KBM-7 (cell line): ENCODE data around the gene RPLP2.

Experiments used
- DNase-seq: peaks from one replicate; pipeline ENCODE4 v3.0.0-alpha.2; 2015
- in situ Hi-C: fragments of 300-500 bp; cut with MboI; formaldehyde crosslinking; loops from 2 replicates; pipeline ENCODE4 v1.14.3; 2020; ENCODE audit warnings: low sequenced_read_pairs, low pct_unique_long_range_greater_than_20kb, mixed read lengths

Gene RPLP2

DNA sequence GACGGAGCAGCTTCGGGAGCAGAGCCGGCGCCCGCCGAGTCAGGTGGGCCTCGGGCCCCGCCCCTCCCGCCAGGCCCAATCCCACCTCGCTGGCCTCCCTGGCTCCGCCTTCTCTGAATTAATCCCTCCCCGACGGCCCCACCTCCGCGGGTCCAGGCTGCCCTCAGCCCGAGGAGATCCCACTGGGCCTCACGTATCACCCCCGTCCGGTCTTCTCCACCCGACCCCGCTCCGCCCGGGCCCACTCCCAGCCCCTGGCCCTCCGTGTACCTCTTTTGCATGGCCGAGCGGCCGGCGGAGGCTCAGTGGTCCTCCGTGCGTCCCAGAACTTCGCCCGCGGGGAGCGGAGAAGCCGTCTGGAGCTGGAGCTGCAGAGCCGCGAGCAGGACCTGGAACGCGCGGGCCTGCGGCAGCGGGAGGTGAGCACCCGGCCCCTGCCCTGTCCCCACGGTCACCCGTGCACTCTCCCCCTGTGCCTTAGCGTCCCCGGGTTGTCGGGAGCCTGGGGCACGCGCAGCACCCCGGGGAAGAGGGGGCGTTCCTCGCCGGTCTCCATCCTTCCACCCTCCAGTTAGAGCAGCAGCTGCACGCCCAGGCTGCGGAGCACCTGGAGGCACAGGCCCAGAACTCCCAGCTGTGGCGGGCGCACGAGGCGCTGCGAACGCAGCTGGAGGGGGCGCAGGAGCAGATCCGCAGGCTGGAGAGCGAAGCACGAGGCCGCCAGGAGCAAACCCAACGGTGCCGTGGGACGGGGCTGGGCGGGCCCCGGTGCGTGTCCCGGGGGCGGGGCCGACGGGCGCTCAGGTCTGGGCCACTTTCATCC, 20.7 kb downstream of the RPLP2 start:
- DNase-seq, result no peak
- in situ Hi-C loops, result no loop called here

DNA sequence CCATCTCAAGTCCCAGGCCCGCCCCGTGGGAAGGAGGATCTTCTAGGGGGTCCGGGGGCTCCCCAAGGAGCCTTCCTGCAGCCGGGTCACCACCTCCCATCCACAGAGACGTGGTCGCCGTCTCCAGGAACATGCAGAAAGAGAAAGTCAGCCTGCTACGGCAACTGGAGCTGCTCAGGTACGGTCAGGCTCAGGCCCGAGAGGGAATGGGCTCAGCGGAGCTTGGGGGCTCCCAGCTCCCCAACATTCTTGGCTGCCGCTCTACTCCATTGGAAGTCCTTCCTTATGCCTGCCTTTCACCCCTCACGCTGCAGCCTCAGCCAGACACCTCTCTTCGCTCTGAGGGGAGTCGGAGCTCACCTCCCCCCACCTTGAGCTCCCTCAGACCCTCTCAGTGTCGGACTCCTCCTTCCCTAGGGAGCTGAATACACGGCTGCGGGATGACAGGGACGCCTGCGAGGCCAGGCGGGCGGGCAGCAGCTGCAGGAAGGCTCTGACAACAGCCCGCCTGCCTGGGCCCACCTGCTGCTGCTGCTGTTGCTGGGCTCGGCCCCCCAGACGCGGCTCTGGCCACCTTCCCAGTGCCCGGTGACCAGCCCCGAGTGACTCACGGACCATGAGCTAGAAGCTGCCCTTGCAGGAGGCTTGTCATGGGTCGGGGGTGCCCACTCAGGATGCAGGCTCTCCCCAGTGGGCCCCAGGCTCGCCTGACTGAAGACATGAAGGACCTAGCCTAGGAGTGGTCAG, 21.5 kb downstream of the RPLP2 start:
- no peak for DNase-seq
- in situ Hi-C loops, result no loop called here

DNA sequence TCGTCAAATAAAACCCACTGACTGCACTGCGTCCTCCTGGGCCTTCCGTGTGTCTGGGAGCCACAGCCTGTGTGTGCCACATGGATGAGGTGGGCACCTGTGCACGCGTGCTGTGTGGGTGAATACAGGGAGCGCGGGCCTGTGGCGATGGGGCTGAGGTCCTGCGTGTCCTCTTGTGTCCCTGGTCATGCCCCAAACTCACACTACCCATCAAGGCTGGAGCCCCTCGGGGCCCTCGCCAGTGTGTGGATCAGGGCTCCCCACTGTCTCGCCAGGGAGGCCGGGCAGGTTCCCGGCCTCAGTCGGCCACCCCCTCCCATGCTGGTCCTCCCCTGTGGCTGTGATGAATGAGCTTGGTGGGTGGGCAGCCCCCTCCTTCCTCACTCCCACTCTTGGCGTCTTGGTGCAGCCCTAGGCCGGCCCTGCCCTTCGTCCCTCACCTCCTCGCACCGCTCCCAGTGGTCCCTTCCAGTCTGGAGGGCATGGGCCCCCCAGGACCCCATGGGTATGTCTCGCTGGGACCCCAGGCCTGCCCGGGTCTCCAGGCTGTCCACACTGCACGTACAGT, 22.3 kb downstream of the RPLP2 start:
- in situ Hi-C loops, result no loop called here
- DNase-seq, result no peak

DNA sequence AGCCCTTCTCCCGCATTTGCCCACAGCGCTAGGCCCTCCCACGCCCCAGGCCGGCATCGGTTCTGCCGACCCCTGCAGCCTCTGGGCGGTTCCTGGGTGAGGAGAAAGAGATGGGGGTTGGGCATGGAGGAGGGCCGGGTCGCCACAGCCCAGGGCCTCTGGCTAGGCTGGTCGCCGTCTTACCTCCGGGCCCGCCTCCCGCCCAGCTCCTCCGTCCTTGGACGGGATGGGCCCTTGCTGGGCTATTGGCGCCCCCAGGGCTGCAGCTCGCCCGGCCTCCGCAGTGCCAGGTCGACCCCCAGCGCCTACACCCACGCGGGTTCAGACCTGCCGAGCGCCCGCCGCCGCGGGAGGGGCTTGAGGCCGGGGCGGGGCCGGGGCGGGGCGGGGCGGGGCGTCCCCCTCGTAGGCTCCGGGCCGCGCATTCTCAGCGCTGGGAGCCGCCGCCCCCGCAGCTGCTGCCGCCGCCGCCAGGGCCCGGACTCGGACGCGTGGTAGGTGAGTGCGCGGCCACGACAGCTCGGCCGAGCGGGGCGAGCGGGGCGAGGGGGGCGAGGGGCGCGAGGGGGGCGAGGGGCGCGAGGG, 22.9 kb downstream of the RPLP2 start, which contains the start of gene CD151:
CD151 (plus strand) TSS at position 424 of the 585 bp plus-strand sequence. CDS start 3,118 bp downstream, outside the sequence.
- peak; percentile 59 for DNase-seq
- in situ Hi-C loops, result no loop called here

DNA sequence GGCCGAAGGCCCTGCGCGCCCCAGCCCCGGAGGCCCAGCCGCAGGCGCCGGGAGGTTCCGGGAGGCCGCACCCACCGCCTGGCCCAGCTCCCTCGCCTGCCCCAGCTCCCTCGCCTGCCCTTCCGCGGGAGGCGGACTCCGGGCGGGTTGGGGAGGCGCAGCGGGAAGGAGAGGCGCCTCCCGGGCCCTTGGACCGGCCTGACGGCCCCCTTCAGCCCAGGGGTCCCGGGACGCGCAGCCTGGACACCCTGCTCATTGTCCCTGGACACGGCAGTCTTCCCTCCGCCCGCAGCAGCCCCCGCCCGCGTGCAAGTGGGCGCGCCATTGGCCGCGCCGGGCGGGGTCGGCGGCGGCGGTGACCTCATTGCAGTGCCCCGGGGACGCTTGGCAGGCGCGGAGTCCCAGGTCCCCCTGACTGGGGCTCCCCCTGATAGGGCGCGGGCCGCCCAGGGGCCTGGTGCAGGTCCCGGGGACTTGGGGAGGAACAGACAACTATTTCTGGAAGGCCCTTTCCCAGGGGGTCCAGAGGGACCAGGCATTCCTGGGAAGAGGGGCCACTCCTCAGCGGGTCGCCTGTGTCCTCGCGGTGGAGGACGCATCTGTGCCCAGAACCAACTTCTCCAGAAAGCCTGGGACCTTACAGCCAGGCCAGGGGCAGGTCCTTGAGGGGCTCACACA, 23.5 kb downstream of the RPLP2 start:
- in situ Hi-C loops, result no loop called here
- DNase-seq, result peak; percentile 56

DNA sequence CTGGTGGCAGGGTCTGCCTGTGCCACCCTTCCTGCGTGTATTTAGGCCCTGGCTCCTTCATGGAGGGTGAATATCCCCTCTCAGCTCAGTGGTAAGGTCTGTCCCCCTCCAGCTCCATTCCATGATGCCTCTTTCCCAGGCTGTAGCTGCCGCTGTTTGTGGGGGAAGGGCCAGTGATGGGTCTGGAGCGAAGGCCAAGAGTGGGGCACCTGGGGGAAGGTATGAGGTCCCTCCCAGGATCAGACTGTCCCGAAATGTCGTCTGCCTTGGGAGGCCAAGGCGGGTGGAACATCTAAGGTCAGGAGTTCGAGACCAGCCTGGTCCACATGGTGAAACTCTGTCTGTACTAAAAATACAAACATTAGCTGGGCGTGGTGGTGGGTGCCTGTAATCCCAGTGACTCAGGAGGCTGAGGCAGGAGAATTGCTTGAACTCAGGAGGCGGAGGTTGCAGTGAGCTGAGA, 24.1 kb downstream of the RPLP2 start:
- DNase-seq, result no peak
- in situ Hi-C loops, result no loop called here

DNA sequence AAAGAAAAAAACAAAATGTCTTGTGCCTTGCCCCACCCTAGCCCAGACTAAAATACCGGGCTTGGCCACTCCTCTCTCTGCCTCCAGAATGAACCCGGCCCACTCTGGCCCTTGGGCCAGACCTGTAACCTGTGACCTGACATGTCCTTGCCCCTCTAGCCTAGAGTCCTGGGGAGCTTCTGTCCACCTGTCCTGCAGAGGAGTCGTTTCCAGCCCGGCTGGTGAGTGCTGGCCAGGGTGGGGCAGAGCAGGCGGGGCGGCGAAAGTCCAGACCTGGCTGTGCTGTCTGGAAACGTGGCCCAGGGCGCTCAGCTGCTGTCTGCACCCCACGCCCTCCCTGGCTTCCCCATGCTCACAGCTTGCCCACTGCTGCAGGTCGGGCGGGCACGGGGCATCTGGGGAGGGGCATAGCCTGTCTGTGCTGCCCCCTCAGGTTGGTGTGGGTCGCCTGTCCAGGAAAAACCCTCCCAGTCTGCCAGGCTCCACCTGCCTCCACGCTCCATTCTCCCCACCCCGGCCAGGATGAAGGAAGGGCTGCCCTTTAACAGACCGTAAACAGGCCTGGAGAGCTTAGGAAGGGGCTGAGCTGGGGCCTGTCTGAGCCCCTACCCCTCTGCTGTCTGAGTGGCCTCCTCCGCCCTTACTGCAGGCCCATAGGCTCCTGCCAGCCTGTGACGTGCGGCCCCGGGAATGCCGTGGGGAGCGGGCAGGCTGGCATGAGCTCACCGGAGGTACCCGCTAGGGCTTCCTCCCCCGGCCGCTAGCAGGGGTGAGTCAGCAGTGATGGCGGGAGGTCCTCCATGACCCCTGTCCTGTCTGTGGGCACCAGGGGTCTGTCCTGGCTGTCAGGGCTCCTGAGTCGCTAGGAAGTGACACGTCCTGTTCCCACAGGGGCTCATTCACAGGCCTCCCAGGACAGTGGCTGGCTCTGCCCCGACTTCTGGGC, 24.9 kb downstream of the RPLP2 start:
- in situ Hi-C loops, result no loop called here
- DNase-seq, result no peak

DNA sequence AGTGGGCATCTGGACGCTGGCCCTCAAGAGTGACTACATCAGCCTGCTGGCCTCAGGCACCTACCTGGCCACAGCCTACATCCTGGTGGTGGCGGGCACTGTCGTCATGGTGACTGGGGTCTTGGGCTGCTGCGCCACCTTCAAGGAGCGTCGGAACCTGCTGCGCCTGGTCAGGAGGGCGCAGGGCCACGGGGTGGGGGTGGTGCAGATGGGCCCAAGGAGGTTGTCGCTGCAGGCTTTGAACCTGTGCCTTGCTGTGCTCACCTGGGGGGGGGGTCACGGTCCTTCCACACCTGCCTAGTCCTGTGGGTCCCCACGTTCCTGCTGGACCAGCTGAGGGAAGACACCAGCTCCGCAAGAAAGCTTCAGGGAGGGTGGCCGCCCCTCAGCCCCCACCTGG, 26.5 kb downstream of the RPLP2 start:
- in situ Hi-C loops, result no loop called here
- no peak for DNase-seq

DNA sequence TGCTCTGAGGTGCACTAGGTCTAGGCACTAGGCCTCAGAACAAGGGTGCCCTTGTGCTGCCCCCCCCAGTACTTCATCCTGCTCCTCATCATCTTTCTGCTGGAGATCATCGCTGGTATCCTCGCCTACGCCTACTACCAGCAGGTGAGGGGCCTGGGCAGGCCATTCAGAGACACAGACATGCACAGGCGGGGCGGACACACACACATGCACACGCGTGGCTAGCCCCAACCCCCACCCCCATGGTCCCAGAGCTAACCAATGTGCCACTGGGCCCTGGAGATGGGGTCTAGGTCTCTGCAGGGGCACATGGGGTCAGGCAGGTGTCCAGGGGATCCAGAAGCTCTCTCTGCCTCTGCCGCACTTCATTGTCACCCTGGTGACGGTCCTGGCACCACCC, 26.9 kb downstream of the RPLP2 start:
- no peak for DNase-seq
- in situ Hi-C loops, result no loop called here

DNA sequence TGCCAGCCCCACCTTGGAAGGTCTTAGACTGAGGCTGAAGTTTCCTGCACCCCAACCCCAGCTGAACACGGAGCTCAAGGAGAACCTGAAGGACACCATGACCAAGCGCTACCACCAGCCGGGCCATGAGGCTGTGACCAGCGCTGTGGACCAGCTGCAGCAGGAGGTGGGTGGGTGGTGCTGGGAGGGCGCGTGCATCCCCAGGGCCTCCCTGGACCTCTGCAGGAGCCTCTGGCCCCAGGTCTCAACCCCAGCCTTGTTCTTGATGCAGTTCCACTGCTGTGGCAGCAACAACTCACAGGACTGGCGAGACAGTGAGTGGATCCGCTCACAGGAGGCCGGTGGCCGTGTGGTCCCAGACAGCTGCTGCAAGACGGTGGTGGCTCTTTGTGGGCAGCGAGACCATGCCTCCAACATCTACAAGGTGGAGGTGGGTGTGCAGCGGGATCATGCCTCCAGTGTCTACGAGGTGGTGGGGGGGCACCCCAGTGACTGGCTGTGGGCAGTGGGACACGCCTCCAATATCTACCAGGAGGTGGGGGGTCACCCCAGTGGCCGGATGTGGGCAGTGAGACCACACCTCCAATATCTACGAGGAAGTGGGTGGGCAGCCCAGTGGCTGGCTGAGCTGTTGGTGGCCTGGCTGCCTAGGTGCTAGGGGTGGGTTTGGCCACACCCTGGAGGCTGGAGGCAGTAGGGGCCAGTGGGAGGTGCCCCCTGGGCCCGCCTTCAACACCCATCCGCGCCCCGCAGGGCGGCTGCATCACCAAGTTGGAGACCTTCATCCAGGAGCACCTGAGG, 27.6 kb downstream of the RPLP2 start:
- in situ Hi-C loops, result no loop called here
- no peak for DNase-seq

DNA sequence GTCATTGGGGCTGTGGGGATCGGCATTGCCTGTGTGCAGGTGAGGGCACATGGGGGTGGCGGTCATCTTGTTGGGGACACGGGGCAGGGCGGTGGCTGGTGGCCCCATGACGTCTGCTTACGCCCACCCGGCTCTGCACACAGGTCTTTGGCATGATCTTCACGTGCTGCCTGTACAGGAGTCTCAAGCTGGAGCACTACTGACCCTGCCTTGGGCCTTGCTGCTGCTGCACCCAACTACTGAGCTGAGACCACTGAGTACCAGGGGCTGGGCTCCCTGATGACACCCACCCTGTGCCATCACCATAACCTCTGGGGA, 28.2 kb downstream of the RPLP2 start:
- no peak for DNase-seq
- in situ Hi-C loops, result no loop called here

DNA sequence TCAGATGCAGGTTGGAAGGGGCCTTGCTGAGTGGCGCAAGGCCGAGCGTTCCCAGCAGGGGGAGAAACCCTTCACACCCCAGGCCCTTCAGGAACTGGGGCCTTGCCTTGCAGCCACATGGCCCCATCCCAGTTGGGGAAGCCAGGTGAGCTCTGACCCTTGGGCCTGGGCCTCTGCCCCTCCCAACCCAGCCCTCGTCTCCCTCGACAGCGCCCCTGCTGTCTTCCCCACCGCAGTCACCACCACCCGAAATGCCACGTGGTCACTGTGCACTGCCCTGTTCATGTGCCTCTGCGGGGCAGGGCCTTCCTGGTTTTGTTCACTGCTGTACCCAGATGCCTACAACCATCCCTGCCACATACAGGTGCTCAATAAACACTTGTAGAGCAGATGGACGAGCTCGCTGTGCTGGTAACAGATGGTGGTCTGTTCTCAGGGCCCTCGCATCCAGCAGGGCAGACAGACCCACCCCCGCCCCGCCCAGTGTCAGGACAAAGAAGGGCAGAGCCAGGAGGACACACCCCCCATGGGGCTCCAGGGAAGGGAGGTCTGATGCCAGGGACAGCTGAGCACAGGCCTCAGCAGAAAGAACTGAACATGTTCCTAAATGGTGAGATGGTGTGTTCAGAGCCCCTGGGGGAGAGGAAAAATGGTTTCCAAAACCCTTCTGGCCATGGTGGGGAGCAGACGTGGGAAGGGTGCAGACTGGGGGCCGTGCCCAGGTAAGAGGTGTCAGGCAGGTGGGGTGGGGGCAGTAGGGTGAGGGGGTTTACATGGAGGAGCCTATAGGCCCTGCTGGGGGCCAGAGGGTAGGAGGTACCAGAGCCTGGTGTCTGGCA, 28.9 kb downstream of the RPLP2 start:
- in situ Hi-C loops, result no loop called here
- peak; percentile 47 for DNase-seq

DNA sequence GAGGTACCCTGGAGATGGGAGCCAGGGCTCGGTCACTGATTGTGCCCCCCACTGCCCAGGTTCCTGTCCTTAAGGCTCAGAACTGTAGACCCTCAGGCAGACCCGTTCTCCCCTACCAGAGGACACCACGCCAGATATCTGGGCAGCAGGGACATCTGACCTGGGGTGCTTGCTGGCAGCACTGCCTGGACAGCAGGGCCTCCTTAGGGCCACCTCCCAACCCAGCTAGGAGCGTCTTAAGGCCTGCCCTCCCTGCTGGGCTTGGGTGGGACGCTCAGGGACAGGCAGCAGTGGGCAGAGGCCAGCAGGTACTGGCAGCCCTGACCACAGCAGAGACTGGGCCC, 29.5 kb downstream of the RPLP2 start:
- no peak for DNase-seq
- in situ Hi-C loops, result no loop called here

DNA sequence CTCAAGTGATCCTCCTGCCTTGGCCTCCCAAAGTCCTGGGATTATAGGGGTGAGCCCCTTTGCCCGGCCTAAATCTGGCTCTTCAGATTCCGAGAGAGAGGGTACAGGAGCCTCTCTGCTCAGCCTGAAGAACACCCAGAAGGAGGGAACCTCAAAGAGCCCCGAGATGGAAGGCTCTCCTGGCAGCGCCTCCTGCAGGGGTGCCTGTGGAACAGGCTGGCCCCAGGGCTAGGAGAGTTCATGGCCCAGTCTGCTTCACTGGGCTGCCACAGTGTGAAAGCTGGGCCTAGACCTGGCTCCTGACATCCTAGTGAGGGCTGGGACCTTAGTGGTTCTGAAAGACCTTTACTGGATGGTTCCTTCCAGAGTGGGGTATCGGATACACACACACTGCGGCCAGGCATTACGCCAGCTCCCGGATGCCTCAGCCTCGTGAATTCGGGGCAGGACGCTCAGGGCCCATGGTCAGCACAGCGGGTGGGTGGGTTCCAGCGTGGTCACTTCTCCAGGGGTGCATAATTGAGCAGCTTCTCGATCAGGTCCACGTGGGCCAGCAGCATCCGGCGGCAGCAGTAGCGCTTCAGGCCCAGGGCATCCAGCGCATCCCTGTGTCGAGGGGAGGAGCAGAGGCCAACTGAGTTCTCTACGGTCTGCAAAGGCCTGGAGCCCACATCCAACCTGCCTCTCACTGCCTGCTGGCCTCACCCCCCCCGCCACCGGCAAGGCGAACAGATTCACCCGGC, 30.3 kb downstream of the RPLP2 start:
- in situ Hi-C loops, result no loop called here
- DNase-seq, result no peak

DNA sequence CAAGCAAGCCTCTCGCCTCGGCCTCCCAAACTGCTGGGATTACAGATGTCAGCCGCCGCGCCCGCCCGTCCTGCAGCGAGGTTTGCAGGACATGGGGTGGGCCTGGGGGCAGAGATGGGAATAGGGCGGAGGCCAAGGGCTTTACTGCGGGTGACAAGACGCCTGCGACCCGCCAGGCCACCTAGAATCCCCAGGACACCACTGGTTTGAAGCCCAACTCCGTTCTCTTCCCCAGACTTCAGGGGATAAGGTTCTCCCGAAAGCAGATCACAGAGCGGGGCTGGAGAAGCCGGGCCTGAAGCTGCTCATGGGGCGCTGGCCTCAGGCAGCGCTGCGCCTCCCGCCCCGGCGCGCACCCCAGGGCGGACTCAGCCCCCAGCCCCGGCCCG, 32.2 kb downstream of the RPLP2 start:
- in situ Hi-C loops, result no loop called here
- DNase-seq, result no peak

DNA sequence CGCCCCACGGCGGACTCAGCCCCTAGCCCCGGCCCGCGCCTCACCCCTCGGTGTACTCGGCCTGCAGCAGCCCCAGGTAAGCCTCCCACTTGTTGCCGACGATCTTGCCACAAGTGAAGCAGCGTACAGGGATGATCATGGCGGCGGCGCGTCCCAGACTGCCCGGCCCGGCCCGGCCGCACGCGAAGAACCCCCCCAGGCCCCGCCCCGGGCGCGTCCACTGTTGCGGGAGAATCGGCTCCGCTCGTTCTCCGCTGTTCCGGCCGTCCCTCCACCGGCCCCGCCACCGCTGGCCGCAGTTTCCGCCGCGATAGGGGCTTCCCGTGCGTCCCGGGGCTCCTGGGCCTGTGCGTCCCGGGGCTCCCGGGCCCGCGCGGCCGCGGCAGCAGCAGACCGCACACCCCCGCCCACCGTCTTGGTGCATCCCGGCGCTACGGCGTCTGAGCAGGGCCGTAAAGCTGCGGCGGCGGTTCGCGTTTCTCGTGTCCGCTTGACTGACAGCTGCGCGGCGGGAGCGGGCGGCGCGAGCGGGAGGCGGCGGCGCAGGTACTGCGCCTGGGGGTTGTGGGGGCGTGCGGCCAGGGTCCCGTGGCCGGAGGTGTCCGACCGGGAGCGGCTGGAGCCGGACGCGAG, 32.7 kb downstream of the RPLP2 start, which contains the start of the genes POLR2L and TSPAN4:
POLR2L (minus strand) TSS at position 160 of the 633 bp plus-strand sequence; CDS start at position 139, 21 bp downstream.
TSPAN4 (plus strand) TSS at position 483 of the 633 bp plus-strand sequence. CDS start 7,453 bp downstream, outside the sequence.
- peak; percentile 83 for DNase-seq
- in situ Hi-C loops, result no loop called here
